Measurements from ENCODE around the gene SLC48A1.
"Not testable (repeated sequence)": the region's sequence is repeated elsewhere in the genome, so short reads cannot be mapped to it uniquely, and the experiment has no call there.

Gene SLC48A1

DNA sequence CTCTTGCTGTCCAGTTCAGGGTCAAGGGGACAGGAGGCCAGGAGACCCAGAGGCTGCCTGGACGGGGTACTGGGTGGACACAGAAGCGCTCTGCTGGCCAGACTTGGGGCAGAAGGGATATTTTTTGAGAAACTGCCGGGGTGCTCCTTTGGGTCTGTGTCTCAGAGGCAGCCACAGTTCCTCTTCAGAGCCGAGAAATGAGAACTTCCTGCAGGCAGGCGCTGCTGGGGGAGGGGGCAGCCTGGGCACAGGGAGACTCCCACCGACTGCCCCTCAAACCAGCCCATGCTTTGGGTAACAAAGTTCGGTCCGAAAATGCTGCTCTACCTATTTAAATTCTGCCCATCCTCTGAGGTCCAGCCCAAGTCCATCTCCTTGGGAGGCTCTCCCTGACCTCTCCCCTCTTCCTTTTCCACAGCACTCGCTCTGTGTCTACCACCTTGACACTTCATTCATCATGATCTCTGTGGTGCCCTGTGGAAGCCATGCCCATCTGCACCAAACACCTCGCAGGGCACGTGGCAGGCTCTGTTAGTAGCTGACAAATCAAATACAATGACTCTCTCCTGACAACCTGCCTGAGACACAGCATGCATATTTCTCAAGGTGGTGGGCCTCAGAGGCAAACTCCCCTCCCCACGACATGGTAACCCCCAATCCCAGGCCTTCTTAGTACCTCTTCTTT lies 30.3 kb downstream of the SLC48A1 start:
- H3K4me3 ChIP-seq (ENCODE audit: low read depth, low read length), result no peak overlapping the region
- TF ChIP-seq, protein P1, sequence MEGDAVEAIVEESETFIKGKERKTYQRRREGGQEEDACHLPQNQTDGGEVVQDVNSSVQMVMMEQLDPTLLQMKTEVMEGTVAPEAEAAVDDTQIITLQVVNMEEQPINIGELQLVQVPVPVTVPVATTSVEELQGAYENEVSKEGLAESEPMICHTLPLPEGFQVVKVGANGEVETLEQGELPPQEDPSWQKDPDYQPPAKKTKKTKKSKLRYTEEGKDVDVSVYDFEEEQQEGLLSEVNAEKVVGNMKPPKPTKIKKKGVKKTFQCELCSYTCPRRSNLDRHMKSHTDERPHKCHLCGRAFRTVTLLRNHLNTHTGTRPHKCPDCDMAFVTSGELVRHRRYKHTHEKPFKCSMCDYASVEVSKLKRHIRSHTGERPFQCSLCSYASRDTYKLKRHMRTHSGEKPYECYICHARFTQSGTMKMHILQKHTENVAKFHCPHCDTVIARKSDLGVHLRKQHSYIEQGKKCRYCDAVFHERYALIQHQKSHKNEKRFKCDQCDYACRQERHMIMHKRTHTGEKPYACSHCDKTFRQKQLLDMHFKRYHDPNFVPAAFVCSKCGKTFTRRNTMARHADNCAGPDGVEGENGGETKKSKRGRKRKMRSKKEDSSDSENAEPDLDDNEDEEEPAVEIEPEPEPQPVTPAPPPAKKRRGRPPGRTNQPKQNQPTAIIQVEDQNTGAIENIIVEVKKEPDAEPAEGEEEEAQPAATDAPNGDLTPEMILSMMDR (IDR thresholded peaks at IDR 0.05; ENCODE audit: borderline replicate concordance, insufficient read depth, low read depth, low read length), result no peak

DNA sequence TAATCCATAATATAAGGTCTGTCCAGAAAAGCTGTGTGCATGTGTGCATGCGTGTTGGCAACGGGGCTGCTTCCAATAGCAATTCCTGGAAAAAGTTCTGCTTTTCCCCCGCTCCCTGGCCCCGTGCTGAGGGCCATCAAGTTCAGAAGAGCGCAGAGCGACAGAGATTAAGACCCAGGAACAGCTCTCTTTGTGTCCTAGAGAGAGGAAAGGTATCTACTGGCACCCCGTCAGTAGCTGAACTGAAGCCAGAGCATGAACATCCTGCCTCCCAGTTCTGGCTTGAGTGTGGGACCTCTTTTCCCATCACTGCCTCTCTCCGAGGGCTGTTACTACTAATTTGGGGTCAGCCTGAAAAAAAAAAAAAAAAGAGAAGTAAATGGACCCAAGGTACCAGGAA lies 31.1 kb downstream of the SLC48A1 start:
- H3K4me3 ChIP-seq (ENCODE audit: low read depth, low read length), result no peak overlapping the region
- TF ChIP-seq, protein P1 (IDR thresholded peaks at IDR 0.05; ENCODE audit: borderline replicate concordance, insufficient read depth, low read depth, low read length), result no peak

DNA sequence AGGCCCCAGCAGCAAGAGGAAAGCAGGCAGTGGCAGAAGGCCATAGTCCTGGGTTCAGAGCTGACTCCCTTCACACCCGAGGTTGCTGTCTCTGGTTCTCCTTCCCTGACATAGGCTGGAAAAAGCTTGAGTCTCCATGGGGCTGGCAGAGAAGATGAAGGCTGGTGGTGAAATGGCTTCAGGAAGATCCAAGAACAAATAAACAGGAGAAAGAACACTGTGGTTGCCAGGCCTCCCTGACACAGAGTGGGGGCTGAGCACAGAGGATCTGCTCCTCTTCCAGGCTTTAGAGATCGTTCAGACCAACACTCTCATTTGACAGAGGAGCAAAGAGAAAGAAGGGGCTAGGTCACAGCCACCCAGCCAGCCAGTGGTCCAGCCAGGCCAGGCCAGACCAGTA lies 32.4 kb downstream of the SLC48A1 start:
- TF ChIP-seq, protein P1 (IDR thresholded peaks at IDR 0.05; ENCODE audit: borderline replicate concordance, insufficient read depth, low read depth, low read length), result no peak
- H3K4me3 ChIP-seq (ENCODE audit: low read depth, low read length), result no peak overlapping the region

DNA sequence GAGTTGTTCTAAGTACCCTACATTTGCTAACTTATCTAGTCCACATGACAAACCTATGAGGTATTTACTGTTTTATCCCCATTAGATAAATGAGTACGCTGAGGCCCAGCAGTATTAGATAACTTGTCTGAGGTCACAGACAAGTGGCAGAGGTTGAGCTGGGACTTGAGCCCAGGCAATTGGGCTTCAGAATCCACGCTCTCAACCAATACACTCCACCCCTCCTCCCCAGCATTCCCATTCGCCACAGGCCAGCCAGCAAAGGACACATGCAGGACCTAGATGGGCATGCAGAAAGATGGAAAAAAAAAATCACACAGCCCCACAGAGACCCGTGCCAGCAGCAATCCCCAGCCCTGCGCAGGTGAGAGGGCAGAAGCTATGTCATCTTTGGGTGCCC lies 34.3 kb downstream of the SLC48A1 start:
- H3K4me3 ChIP-seq (ENCODE audit: low read depth, low read length), result no peak overlapping the region
- TF ChIP-seq, protein P1 (IDR thresholded peaks at IDR 0.05; ENCODE audit: borderline replicate concordance, insufficient read depth, low read depth, low read length), result no peak

DNA sequence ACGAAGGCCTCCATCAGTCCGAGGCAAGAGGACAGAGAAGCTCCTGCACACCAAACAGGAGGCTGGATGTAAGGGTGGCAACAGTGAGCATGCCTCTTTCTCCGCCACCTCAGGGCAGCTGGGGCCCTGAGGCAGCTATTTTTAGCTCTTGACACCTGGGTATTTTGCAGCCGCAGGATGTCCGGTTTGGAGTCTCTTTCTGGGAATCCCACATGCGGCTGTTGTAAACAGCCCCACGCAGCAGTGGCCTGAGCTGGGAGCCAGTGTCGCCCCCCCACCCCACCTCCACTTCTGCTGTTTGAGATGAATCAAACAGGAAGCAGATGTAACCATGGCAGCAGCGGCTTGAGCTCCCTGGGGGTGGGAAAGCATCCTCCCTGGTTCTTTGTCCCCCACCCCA lies 35.0 kb downstream of the SLC48A1 start:
- TF ChIP-seq, protein P1 (IDR thresholded peaks at IDR 0.05; ENCODE audit: borderline replicate concordance, insufficient read depth, low read depth, low read length), result no peak

DNA sequence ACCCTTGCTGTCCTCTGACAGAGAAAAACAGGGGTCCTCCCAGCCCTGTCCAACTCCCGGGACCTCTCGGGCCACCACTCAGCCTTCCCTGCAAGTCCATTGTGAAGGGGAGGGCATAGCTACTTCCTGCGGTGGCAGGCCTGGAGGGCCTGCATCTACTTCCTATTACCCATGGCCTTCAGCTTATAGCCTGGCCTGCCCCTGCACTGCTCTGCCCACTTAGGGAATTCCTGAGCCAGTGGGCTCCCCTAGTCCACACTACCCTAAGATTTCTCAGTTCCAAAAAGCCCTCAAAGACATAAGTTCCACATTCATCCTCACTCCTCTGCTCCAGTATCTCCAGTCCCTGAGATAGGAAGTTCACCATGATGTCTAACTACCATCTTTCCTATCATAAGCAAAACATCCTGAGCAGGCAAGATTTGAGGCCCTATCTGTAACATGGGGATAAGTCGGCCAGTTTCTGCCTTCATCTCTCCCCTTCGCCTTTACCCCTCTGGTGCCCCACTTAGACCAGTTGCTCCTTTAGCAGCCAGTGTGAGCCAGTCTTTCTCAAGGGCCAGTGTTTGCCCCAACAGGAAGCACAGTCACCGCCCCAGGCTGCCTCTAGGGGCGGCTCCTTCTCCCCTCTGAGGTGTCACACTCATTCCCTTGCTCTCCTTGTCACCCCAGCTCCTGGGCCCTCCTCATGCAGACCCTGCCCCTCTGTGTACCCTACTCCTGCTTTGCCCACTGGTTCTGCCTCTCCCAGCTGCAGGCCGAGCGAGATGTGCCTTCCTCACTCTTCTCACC lies 35.7 kb downstream of the SLC48A1 start:
- TF ChIP-seq, protein P1 (IDR thresholded peaks at IDR 0.05; ENCODE audit: borderline replicate concordance, insufficient read depth, low read depth, low read length), result peak; percentile 63
- peak overlapping the region; percentile 40 for H3K4me3 ChIP-seq (ENCODE audit: low read depth, low read length)

More for the DNA sequence above, 35.0 kb downstream of the SLC48A1 start:
- no peak overlapping the region for H3K4me3 ChIP-seq (ENCODE audit: low read depth, low read length)

DNA sequence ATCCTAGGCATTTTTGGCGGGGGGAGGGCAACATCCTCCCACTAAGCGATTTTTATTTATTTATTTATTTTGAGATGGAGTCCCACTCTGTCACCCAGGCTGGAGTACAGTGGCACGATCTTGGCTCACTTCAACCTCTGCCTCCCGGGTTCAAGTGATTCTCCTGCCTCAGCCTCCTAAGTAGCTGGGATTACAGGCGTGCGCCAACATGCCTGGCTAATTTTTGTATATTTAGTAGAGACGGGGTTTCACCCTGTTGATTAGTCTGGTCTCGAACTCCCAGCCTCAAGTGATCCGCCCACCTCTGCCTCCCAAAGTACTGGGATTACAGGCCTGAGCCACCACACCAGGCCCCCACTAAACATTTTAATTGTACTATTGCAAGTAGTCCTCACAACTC lies 36.5 kb downstream of the SLC48A1 start:
- H3K4me3 ChIP-seq (ENCODE audit: low read depth, low read length), result not testable (repeated sequence)
